AG04449 (cell line): ENCODE data around the gene OCEL1.
"Not testable (repeated sequence)": the region's sequence is repeated elsewhere in the genome, so short reads cannot be mapped to it uniquely, and the experiment has no call there.

ENCODE experiments used
- CTCF ChIA-PET: fragments of 350-600 bp; formaldehyde crosslinking; extraction: SDS; loops from one replicate; lab custom pipeline; 2021; ENCODE audit warnings: antibody characterized with exemption; lab: Yijun Ruan, JAX
- POLR2A ChIA-PET: fragments of 400-600, 350-600 bp; formaldehyde crosslinking; extraction: SDS; loops from one replicate; lab custom pipeline; 2020; ENCODE audit warnings: antibody characterized with exemption, inconsistent platforms; lab: Yijun Ruan, JAX
- DNase-seq: peaks from one replicate; pipeline ENCODE4 v3.0.0-alpha.2; 2010; ENCODE audit warnings: low read depth, low spot score
- H3K4me3 ChIP-seq: 2 replicates; pipeline ENCODE4 v1.5.1; 2011; ENCODE audit warnings: low read depth, mild to moderate bottlenecking, control low read depth, low read length
- CTCF ChIP-seq: IDR thresholded peaks from one replicate; pipeline ENCODE4 v1.5.1; 2011; ENCODE audit warnings: mild to moderate bottlenecking, moderate library complexity, low read length, control low read depth, inconsistent platforms; ENCODE audit not compliant: insufficient read depth; ENCODE audit errors: missing control alignments

Gene OCEL1

GRCh38 chr19:17268754-17269153, 42.7 kb downstream of the OCEL1 start:
- no peak for TF ChIP-seq CTCF
- ChIA-PET CTCF (interaction anchor here (0.9 to 2.1 kb wide), 3 partner anchors 14 to 37 kb away, joined by 3 to 16 read pairs (median 3); partner anchors contain the start of gene MRPL34), POLR2A (no interaction called here)
- no peak for DNase-seq
- no peak overlapping the region; the same call in 1 of the 2 replicates for H3K4me3 ChIP-seq

- CTCF ChIA-PET, DNase-seq, H3K4me3 ChIP-seq, POLR2A ChIA-PET: not testable (repeated sequence)
These were observed 48.9 kb downstream of the OCEL1 start for GRCh38 chr19:17274892-17275291.

GRCh38 chr19:17275441-17276175, 49.6 kb downstream of the OCEL1 start:
- no peak overlapping the region for H3K4me3 ChIP-seq
- TF ChIP-seq CTCF = no peak
- CTCF ChIA-PET = interaction anchor here (1.5 kb wide), 1 partner anchor 15 kb away, joined by 3 read pairs; no protein-coding TSS in a partner anchor
- POLR2A ChIA-PET = no interaction called here
- no peak for DNase-seq
